BJ (cell line): ENCODE data around the gene MARK3. TPM values are rescaled to one million over a fixed set of nuclear protein-coding genes. Genes with fewer than 3 reads are reported as not detected.

Source experiments
- CTCF ChIA-PET: fragments of 350-600 bp; formaldehyde crosslinking; extraction: SDS; loops from one replicate; lab custom pipeline; 2021; ENCODE audit warnings: antibody characterized with exemption, inconsistent platforms; lab: Yijun Ruan, JAX
- POLR2A ChIA-PET: fragments of 300-600 bp; sonication (Branson Sonifier 250); formaldehyde crosslinking; extraction: SDS; loops from one replicate; lab custom pipeline; 2021; ENCODE audit warnings: antibody characterized with exemption; lab: Charles Lee
- DNase-seq: peaks from one replicate; pipeline ENCODE4 v3.0.0-alpha.2; 2011; ENCODE audit warnings: low read depth
- H3K27me3 ChIP-seq: 2 replicates; pipeline ENCODE4 v1.6.0; 2011; ENCODE audit warnings: low read length; ENCODE audit not compliant: control insufficient read depth, insufficient read depth
- H3K36me3 ChIP-seq: 2 replicates; pipeline ENCODE4 v1.5.1; 2011; ENCODE audit warnings: low read length; ENCODE audit not compliant: control insufficient read depth, insufficient read depth
- H3K4me3 ChIP-seq: 2 replicates; pipeline ENCODE4 v1.5.1; 2011; ENCODE audit warnings: low read depth, mild to moderate bottlenecking, control low read depth, low read length
- polyA plus RNA-seq: library from polyadenylated mRNA; depleted of rRNA; stranded (reverse); fragments of >200 nt; gene quantifications from 2 replicates; pipeline ENCODE4 v1.2.3, GENCODE V29; 2011
- TF ChIP-seq, protein P1 (sequence below): IDR thresholded peaks from 2 replicates; pipeline ENCODE4 v1.5.1; 2011; ENCODE audit warnings: low read depth, mild to moderate bottlenecking, control low read depth, inconsistent platforms, low read length, moderate library complexity; ENCODE audit not compliant: insufficient read depth

Gene MARK3
- polyA plus RNA-seq, 1 experiment = 73.9 TPM

DNA sequence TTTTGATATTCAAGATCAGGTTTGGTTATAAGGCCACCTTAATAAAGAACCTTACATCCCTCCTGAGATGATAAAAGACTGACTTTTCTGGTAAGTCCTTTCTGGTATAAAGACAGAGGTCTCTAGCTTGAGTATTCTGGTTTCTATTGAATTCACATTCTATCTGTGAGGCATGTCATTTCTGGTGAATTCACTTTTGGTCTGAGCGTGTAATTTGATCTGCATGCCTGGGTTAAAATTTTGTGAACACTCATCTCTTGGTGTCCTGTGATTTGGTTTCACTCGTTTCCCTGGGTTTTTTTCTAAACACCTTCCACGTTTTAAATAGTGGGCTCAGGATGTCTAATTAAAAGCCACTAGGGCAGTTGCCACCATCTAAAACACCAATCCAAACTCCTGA lies 38.9 kb upstream of the MARK3 start:
- ChIA-PET CTCF (interaction anchor here (1.3 to 2.0 kb wide), 3 partner anchors 10 to 44 kb away, joined by 4 to 8 read pairs (median 5); no protein-coding TSS in a partner anchor), POLR2A (interaction anchor here (0.7 kb wide), 1 partner anchor 13 kb away, joined by 9 read pairs; the partner anchor contains the start of gene EIF5)
- Histone ChIP-seq H3K36me3 (peaks cover 13% of the 10 kb centered on the region), H3K4me3 (no peak overlapping the region), H3K27me3 (no peaks in the 10 kb centered on the region)
- no peak for DNase-seq
- TF ChIP-seq, protein P1, sequence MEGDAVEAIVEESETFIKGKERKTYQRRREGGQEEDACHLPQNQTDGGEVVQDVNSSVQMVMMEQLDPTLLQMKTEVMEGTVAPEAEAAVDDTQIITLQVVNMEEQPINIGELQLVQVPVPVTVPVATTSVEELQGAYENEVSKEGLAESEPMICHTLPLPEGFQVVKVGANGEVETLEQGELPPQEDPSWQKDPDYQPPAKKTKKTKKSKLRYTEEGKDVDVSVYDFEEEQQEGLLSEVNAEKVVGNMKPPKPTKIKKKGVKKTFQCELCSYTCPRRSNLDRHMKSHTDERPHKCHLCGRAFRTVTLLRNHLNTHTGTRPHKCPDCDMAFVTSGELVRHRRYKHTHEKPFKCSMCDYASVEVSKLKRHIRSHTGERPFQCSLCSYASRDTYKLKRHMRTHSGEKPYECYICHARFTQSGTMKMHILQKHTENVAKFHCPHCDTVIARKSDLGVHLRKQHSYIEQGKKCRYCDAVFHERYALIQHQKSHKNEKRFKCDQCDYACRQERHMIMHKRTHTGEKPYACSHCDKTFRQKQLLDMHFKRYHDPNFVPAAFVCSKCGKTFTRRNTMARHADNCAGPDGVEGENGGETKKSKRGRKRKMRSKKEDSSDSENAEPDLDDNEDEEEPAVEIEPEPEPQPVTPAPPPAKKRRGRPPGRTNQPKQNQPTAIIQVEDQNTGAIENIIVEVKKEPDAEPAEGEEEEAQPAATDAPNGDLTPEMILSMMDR = no peak

DNA sequence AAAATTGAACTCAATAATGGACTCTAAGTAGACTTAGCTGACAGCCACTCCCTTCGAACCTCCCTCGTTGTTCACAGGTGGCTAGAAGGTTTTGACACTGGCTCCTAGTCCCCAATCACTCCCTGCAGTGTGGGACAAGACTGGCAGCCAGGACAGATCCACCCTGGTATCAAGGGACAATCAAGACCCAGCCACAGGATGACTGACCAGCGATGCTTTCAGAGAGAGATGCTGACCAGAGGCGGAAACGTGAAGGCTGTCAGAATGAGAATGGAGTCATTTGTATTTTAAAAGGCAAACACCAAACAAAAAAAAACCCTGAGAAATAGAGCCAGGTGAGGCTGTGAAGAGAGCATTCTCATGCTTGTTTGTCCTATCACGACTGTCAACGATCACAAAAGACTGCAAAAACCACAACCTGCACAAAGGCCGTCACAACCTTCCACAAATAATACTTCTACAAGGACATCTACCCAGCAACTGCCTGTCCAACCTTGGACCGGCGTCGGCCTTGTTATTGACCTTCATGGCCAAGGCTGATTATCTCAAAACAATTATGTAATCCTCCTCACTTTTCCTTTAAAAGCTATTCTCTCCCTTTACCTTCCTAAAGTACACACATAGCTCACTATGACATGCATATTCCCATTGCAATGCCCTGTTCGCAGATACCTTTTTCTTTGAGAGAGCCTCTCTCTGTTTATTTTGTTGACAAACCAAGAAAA lies 38.0 kb upstream of the MARK3 start:
- CTCF ChIA-PET = interaction anchor here (1.1 to 2.0 kb wide), 3 partner anchors 11 to 43 kb away, joined by 3 to 8 read pairs (median 5); partner anchors contain the start of gene EIF5

DNA sequence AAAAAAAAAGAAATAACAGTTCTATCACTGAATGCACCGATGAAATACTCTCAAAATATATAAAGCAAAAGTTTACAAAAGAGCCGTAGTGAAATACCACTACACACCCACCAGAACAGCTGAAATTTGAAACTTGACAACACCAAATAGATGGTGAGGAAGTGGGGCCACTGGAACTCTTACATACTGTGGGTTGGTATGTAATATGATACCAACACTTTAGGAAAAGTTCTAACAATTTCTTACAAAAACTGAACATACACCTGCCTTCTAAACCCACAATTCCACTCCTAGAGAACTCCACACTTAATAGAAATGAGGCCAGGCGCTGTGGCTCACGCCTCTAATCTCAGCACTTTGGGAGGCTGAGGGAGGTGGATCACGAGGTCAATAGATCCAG lies 37.1 kb upstream of the MARK3 start:
- TF ChIP-seq, protein P1 = no peak
- peaks cover 4% of the 10 kb centered on the region for H3K36me3 ChIP-seq
- no peak overlapping the region for H3K4me3 ChIP-seq
- POLR2A ChIA-PET = no interaction called here
- CTCF ChIA-PET = interaction anchor here (1.0 to 2.0 kb wide), 4 partner anchors 10 to 45 kb away, joined by 3 to 8 read pairs (median 4); partner anchors contain the start of gene EIF5
- DNase-seq = no peak
- H3K27me3 ChIP-seq = no peaks in the 10 kb centered on the region

More for the DNA sequence above, 38.0 kb upstream of the MARK3 start:
- peaks cover 8% of the 10 kb centered on the region for H3K36me3 ChIP-seq
- no peak overlapping the region for H3K4me3 ChIP-seq
- POLR2A ChIA-PET = interaction anchor here (1.2 kb wide), 1 partner anchor 14 kb away, joined by 3 read pairs; the partner anchor contains the start of gene EIF5
- H3K27me3 ChIP-seq = no peaks in the 10 kb centered on the region
- TF ChIP-seq, protein P1 = no peak
- no peak for DNase-seq

DNA sequence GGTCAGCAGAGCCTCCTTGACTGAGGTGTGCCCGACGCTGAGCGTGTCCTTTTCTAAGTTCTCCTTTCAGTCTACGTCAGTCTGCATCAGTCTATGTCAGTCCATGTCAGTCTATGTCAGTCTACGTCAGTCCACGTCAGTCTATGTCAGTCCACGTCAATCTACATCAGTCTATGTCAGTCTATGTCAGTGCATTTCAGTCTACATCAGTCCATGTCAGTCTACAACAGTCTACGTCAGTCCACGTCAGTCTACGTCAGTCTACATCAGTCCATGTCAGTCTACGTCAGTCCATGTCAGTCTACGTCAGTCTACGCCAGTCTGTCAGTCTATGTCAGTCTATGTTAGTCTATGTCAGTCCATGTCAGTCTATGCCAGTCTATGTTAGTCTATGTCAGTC lies 35.2 kb upstream of the MARK3 start:
- Histone ChIP-seq H3K36me3 (no peaks in the 10 kb centered on the region), H3K27me3 (no peaks in the 10 kb centered on the region), H3K4me3 (no peak overlapping the region)
- no peak for DNase-seq
- TF ChIP-seq, protein P1 = no peak
- ChIA-PET CTCF (interaction anchor here (1.4 kb wide), 1 partner anchor 38 kb away, joined by 3 read pairs; no protein-coding TSS in a partner anchor), POLR2A (no interaction called here)

DNA sequence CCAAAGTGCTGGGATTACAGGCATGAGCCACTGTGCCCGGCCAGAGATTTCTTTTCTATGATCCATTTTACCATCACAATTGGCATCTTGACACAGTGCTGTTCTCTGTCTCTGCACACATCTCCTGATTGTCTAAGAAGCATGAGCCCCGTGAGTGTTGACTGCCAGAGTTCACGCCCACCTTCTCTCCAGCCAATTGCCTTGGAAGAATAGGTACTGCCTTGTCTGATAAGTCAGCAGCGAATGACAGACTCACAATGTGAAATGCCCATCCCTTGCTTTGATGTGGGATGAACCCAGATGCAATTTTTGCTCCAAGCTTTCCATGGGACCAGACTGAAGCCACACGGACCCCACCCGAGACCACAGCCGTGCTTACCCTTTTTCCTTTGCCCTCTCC lies 31.9 kb upstream of the MARK3 start:
- ChIA-PET POLR2A (no interaction called here), CTCF (no interaction called here)
- TF ChIP-seq, protein P1 = no peak
- DNase-seq = no peak
- Histone ChIP-seq H3K36me3 (no peaks in the 10 kb centered on the region), H3K4me3 (no peak overlapping the region), H3K27me3 (no peaks in the 10 kb centered on the region)
